ENCODE data around the gene SRPK2. TPM values are rescaled to one million over a fixed set of nuclear protein-coding genes. Genes with fewer than 3 reads are reported as not detected.

Gene SRPK2
- total RNA-seq, 1 experiment from 2014 or later, result 59.8 TPM

DNA sequence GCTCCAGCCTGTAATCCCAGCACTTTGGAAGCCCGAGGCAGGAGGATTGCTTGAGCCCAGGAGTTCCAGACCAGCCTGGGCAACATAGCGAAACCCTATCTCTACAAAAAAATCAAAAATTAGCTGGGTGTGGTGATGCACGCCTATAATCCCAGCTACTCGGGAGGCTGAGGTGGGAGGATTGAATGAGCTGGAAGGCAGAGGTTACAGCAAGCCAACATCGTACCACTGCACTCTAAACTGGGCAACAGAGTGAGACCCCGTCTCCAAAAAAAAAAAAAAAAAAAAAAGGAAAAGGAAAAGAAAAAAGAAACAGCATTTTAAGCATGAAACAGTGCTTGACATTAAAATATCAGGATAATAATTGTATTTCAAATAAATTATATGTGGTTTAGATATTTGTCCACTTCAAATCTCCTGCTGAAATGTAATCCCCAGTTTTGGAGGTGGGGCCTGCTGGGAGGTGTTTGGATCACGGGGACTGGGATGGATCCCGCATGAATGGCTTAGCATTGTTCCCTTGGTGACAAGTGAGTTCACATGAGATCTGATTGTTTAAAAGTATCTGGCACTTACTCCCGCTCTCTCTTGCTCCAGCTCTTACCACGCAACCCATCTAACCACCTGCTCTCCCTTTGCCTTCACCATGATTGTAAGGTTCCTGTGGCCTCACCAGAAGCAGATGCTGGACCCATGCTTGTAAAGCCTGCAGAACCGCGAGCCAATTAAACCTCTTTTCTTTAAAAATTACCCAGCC, 103.4 kb downstream of the SRPK2 start:
- Histone ChIP-seq H3K4me1 (ENCODE audit: insufficient read depth, low read length, poor library complexity, severe bottlenecking) (no peaks in the 10 kb centered on the region), H3K9me3 (ENCODE audit: low read depth, low read length, poor library complexity, severe bottlenecking) (no peaks in the 10 kb centered on the region), H3K4me3 (ENCODE audit: low read depth, low read length, poor library complexity, severe bottlenecking) (no peak overlapping the region), H3K27ac (ENCODE audit: low read depth, low read length, poor library complexity, severe bottlenecking) (no peak overlapping the region), H3K27me3 (replicated peaks; ENCODE audit: insufficient read depth, low read depth, low read length, poor library complexity) (no peaks in the 10 kb centered on the region), H3K36me3 (ENCODE audit: insufficient read depth, low read length, poor library complexity, severe bottlenecking) (no peaks in the 10 kb centered on the region)
- BruUV-seq (replicated peaks), result no TSS peak
- POLR2A ChIA-PET (ENCODE audit: low non-redundant PET), result no interaction called here
- CTCF ChIA-PET, result interaction anchor here (0.6 kb wide), 1 partner anchor 30 kb away, joined by 3 read pairs; no protein-coding TSS in a partner anchor
- TF ChIP-seq, protein P1, sequence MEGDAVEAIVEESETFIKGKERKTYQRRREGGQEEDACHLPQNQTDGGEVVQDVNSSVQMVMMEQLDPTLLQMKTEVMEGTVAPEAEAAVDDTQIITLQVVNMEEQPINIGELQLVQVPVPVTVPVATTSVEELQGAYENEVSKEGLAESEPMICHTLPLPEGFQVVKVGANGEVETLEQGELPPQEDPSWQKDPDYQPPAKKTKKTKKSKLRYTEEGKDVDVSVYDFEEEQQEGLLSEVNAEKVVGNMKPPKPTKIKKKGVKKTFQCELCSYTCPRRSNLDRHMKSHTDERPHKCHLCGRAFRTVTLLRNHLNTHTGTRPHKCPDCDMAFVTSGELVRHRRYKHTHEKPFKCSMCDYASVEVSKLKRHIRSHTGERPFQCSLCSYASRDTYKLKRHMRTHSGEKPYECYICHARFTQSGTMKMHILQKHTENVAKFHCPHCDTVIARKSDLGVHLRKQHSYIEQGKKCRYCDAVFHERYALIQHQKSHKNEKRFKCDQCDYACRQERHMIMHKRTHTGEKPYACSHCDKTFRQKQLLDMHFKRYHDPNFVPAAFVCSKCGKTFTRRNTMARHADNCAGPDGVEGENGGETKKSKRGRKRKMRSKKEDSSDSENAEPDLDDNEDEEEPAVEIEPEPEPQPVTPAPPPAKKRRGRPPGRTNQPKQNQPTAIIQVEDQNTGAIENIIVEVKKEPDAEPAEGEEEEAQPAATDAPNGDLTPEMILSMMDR (conservative IDR thresholded peaks at IDR 0.05; ENCODE audit: low read depth, low read length), result no peak
- TF ChIP-seq EZH2 (IDR thresholded peaks at IDR 0.05; ENCODE audit: borderline replicate concordance, low read depth, low read length, poor library complexity, severe bottlenecking), result no peak
- intact Hi-C loops (cut with micrococcal nuclease; ENCODE audit: unreplicated experiment), result no loop called here
- DNase-seq (ENCODE audit: low spot score), result no peak

DNA sequence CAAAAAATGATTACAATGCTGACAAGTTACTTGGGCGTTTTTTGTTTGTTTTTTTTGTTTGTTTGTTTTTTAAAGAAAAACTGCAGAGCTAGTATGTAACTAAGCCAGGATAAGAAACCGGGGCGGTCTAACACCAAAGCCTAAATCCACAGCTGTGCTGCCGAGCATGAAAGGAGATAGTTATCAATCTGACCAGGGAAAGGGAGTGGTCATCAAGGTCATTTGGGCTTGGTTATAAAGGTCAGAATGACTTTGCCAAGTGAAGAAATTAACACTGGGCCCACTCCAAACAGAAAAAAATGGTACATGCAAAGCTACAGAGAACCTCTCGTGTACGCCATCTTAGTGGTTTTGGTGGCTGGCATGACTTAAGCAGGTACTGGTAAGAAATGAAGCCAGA, 104.7 kb downstream of the SRPK2 start:
- no peak for DNase-seq (ENCODE audit: low spot score)
- ChIA-PET POLR2A (ENCODE audit: low non-redundant PET) (no interaction called here), CTCF (no interaction called here)
- BruUV-seq (replicated peaks), result no TSS peak
- Histone ChIP-seq H3K4me3 (ENCODE audit: low read depth, low read length, poor library complexity, severe bottlenecking) (no peak overlapping the region), H3K4me1 (ENCODE audit: insufficient read depth, low read length, poor library complexity, severe bottlenecking) (peaks cover 8% of the 10 kb centered on the region), H3K36me3 (ENCODE audit: insufficient read depth, low read length, poor library complexity, severe bottlenecking) (no peaks in the 10 kb centered on the region), H3K27me3 (replicated peaks; ENCODE audit: insufficient read depth, low read depth, low read length, poor library complexity) (no peaks in the 10 kb centered on the region), H3K9me3 (ENCODE audit: low read depth, low read length, poor library complexity, severe bottlenecking) (no peaks in the 10 kb centered on the region), H3K27ac (ENCODE audit: low read depth, low read length, poor library complexity, severe bottlenecking) (no peak overlapping the region)
- intact Hi-C loops (cut with micrococcal nuclease; ENCODE audit: unreplicated experiment), result no loop called here
- TF ChIP-seq, protein P1 (conservative IDR thresholded peaks at IDR 0.05; ENCODE audit: low read depth, low read length), result no peak
- no peak for TF ChIP-seq EZH2 (IDR thresholded peaks at IDR 0.05; ENCODE audit: borderline replicate concordance, low read depth, low read length, poor library complexity, severe bottlenecking)

DNA sequence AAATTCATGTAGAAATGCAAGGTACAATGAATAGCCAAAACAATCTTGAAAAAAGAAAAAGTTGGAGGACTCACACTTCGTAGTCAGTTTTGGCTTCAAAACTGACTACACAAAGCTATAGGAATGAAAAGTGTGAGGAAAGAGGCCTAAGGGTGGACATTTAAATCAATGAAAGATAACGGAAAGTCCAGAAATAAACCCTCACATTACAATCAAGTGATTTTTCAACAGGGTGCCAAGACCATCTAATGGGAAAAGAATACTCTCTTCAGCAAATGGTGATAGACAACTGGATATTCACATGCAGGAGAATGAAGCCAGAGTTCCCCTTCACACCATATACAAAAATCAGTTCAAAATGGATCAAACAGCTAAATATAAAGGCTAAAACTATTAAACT, 106.8 kb downstream of the SRPK2 start:
- no peak for TF ChIP-seq EZH2 (IDR thresholded peaks at IDR 0.05; ENCODE audit: borderline replicate concordance, low read depth, low read length, poor library complexity, severe bottlenecking)
- TF ChIP-seq, protein P1 (conservative IDR thresholded peaks at IDR 0.05; ENCODE audit: low read depth, low read length), result no peak
- CTCF ChIA-PET, result no interaction called here
- H3K4me3 ChIP-seq (ENCODE audit: low read depth, low read length, poor library complexity, severe bottlenecking), result no peak overlapping the region
- no peak for DNase-seq (ENCODE audit: low spot score)
- H3K27ac ChIP-seq (ENCODE audit: low read depth, low read length, poor library complexity, severe bottlenecking), result no peak overlapping the region
- H3K9me3 ChIP-seq (ENCODE audit: low read depth, low read length, poor library complexity, severe bottlenecking), result no peaks in the 10 kb centered on the region
- H3K27me3 ChIP-seq (replicated peaks; ENCODE audit: insufficient read depth, low read depth, low read length, poor library complexity), result no peaks in the 10 kb centered on the region
- intact Hi-C loops (cut with micrococcal nuclease; ENCODE audit: unreplicated experiment), result no loop called here
- BruUV-seq (replicated peaks), result no TSS peak
- POLR2A ChIA-PET (ENCODE audit: low non-redundant PET), result no interaction called here
- H3K36me3 ChIP-seq (ENCODE audit: insufficient read depth, low read length, poor library complexity, severe bottlenecking), result no peaks in the 10 kb centered on the region
- H3K4me1 ChIP-seq (ENCODE audit: insufficient read depth, low read length, poor library complexity, severe bottlenecking), result peaks cover 9% of the 10 kb centered on the region
